Sigmoid colon (tissue), 4 donors: ENCODE results near the gene ANP32A.

Experiments used
- CTCF ChIP-seq, 4 experiments: fragments of 450-650 bp in 3 of 4; fragments of 200-600 bp in 1 of 4; IDR thresholded peaks; one replicate each; pipeline ENCODE4 v1.5.1; 2016 to 2019; ENCODE audit warnings: antibody characterized with exemption in 4 of 4, mild to moderate bottlenecking in 3 of 4, moderate library complexity in 2 of 4
- EP300 ChIP-seq, 4 donors: sonication (generic); formaldehyde crosslinking; IDR thresholded peaks; one replicate each; pipeline ENCODE4 v1.6.1; 2017; ENCODE audit warnings: antibody characterized with exemption in 4 of 4
- POLR2A ChIP-seq, 2 donors: fragments of 450-650 bp; IDR thresholded peaks; one replicate each; pipeline ENCODE4 v1.6.1; 2016; ENCODE audit warnings: antibody characterized with exemption in 2 of 2, mild to moderate bottlenecking in 2 of 2, moderate library complexity in 2 of 2

GRCh38 chr15:68781217-68781616, 39.5 kb downstream of the ANP32A start:
- TF ChIP-seq CTCF (IDR thresholded peaks at IDR 0.05): no peak
- TF ChIP-seq EP300 (IDR thresholded peaks at IDR 0.05): no peak
- no peak for TF ChIP-seq POLR2A (IDR thresholded peaks at IDR 0.05)
